NCI-H774 (cell line): ENCODE data around the gene MRPL32.

Experiments used
- DNase-seq: peaks from one replicate; lab custom pipeline; 2025; lab: John Stamatoyannopoulos, UW

Gene MRPL32

DNA sequence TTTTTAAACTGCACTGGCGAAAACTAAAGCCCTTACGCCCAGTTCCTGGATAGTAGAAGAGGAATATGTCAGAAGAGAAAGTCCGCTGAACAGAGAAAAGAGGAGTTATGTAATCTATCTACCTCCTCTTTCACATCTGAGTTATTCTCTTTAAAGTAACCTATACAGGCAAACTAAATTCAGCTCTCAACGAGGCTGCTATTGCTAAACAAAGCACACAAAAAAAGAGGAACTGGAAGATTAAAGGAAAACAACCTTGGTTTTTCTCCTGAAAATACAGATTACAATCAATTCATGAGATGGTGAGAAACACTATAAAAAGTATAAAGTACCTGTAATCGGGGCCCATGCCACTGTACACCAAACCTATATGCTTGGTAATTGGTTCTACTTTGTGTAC is 6.0 kb upstream of the MRPL32 start:
- no peak for DNase-seq

DNA sequence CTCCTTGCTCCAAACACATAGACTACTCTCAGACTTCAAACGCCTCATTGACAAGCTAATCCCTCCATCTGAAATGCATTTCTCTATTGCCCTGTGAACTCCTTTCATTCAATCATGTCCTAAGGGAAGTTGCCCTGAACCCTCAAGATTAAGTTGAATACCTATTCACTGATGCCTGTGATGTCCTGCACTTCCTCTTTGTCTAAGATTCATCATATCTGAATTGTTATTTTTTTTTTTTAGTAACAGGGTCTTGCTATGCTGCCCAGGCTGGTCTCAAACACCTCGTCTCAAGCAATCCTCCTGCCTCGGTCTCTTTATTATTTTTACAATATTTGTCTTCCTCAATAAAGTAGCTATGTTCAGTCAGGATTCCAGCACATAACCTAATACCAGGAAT is 3.4 kb upstream of the MRPL32 start:
- no peak for DNase-seq

DNA sequence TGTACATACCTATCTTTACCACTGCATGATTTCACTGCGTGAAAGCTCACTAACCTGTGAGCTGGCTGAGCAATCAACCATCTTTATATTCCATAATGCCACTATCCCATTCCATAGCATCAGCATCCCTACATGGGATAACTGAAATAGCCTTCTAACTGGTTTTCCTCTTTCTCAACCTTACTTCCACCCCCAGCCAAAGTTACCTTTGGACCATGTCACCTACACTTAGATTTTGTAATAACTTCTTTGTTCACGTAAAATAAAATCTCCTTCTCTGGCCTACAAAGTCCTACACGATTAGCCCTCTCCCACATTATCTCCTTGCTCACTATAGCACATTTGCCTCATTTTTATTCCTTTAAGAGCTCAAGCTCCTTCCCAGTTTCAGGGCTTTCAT is 2.7 kb upstream of the MRPL32 start:
- DNase-seq: no peak

DNA sequence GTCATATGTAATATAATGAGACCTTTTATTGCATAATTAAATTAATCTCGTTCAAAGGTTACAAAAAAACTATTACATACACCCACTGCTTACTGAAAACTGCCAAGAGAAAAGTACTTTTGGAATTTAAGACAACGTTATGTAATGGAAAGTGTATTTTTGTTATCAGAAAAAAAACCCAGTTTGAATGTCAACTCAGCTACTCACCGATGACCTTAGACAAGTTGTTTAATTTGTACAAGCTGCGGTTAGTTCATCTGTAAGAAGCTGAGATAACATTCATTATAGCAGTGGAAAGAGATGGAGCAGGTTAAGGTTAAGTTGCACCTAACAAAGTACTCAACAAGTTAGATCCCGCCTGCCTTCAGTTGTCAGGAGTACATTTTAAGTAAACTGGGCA is 1.3 kb upstream of the MRPL32 start:
- no peak for DNase-seq

DNA sequence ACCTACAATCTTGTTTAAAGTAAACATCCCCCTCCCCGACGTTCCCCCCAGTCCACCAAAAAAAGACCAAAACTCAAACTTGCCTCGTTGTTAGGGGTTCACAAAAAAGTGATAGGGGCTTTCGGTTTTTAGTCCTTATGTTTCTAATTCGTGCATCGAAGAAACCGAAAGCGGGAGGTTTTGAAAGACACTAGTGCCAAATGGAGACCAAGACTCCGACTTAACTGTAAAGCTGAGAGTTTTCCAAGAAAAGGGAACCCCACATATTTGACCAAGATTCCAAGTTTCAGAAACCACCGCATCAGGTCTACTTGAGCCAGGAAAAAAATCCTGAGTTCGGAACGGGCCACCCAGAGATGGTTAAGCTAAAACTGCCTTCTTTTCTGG is 736 bp upstream of the MRPL32 start:
- DNase-seq: no peak

DNA sequence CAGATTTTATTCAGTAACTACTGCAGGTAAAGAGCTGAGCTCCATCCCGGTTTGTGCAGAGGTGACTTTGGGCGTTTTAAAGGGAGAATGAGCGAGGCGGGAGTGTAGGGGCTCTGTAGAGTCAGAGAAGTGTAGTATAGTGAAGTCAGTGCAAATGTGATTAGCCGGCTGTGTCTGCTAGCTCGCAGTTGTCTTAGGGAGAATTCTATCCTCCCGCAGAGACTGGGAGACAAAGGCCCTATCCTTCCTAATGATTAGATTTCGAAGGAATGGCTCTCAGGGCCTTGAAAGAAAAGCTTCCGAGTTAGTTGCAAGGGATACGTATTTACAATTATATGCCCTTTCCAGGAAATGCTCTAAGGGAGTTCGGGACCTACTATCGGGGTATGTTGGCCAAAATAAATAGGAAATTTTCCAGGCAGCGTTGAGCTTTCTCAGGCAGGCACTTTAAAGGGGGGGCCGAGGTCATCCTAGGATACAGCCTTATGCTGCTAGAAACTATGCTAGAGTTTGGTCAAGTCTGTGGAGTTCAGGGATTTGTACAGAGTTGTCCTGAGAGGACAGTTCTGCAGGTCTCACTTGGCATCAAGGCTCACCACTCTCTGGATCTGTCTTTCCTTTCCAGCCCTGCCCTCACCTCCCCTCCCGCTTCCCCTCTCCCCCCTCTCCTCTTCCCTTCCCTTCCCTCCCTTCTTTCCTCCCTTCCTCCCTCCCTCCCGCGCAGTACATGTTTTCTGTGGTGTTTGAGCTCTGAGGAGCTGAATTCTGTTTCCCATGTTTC is 825 bp downstream of the MRPL32 start:
- no peak for DNase-seq

DNA sequence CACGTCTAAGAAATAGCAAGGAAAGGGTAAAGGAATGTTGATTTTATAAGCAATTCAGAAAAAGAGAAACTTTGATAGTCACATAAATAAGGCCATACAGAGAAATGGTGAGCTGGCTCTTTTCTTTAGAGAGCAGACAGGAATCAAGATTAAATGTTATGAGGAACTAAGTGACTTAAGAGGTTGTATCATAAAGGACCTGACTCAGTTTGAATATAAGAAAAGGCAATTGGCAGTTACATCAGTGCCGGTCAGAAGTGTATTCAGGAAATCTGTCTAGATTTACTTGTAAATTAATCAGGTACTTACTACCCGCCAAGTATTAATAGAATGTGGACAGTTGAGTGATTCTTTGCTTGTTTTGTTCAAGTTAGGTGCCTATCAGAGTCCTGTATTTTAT is 2.1 kb downstream of the MRPL32 start:
- DNase-seq: no peak

- DNase-seq: no peak
Observed at GRCh38 chr7:42935861-42936260, 3.7 kb downstream of the MRPL32 start.

DNA sequence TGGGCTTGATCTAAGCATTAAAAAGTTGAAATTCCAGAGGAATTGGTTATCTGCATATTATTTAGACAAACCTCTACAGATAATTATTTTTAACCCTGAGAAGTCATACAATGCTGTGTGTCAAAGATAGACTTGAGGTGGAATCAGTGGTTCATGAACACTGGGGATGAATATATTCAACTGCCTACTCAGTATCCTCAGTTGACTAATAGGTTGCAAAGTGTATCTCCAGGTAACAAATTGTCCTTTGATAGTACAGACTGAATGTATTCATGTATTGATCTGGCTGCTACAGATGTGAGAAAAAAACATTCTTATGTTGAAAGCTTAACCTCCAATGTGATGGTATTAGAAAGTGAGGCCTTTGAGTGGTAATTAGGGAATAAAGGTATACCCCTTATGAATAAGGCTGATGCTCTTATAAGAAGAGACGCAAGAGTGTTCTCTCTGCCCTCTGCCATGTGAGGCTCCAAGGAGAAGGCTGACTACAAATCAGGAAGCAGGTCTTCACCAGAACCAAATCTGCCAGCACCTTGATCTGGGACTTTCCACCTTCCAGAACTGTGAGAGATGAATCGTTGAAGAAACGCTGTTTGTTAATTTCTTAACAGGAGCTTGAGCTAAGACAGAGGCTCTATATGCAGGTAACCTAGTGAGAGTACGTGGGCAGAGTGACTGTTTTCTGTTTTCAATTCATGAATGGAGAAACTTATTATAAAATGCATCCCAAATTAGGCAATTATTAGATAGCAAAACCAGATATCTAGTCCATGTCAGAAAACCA is 7.5 kb downstream of the MRPL32 start:
- no peak for DNase-seq

DNA sequence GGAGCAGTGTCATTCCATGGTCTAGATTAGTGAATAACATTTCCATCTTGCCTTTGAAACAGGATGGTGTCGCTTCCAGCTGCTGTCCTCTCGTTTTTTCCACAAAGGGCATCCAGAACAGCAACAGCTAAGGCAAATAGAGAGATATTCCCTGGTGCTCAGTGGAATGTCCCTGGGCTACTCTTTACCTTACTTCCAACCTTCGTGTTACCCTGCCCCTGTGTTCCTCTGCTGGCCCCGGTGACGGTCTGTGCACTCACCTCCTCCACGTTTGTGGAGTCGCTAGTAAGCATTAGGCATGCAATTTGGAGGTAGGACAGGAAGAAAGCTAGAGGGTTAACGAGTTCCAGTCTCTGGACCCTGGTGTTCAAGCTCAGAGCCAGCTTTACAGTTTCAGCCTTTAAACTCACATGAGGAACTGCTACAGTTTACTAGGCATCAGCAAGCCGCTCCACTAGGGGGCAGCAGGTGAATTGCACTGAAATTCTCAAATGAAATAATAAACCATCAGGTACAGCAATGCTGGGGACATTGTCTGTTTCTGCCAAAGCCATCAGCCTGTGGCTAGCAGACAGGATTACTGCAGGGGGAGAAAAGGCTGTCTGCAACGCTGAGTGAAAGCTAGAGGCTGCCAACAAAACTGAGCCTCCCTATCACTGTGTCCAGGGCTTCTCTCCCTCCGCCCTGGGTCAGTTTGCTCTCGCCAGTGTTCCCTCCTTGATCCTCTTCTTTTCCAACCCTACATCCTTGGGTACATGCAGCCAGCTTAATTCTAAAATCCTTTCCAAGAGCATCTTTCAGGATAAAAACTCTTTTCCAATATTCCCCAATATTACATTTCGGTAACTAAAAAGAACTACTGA is 9.0 kb downstream of the MRPL32 start:
- DNase-seq: peak; percentile 63

DNA sequence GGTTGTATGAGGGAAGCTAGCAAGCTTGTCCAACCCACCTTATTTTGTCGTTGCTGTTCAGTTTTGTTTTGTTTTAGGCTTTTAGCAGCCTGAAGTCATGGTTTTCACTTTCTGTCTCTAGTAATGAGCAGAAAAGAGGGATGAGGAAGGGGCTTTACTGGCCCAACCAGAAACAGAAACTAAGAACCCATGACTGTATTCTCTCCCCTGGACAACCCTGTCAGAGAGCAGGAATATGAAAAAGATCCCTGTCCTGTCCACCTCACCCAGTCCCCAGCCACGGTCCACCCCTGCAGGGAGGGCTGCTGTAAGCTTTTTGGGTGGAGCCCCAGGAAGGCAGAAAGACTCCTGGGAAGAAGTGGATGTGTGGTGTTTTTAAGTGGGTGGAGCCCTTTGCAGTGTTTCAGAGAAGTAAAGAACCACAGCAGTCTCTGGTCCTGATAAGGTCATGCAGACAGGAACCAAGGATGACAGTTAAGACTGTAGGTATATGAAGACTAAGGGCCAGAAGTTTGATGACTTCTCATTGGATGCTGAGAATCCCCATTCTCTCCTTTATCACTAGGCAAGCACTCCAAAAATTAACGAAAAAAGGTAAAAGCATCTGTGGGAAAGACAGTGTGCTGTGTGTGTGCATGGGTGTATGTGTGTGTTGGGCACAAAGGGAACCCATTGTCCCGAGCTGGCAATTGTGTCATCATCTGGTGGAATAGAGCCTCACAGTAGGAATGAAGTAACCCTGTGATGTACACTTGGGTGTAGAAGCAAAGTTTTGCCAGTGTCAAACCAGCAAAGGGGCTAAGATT is 13.8 kb downstream of the MRPL32 start:
- DNase-seq: no peak

- no peak for DNase-seq
Observed at GRCh38 chr7:42946627-42946950, 14.4 kb downstream of the MRPL32 start.

DNA sequence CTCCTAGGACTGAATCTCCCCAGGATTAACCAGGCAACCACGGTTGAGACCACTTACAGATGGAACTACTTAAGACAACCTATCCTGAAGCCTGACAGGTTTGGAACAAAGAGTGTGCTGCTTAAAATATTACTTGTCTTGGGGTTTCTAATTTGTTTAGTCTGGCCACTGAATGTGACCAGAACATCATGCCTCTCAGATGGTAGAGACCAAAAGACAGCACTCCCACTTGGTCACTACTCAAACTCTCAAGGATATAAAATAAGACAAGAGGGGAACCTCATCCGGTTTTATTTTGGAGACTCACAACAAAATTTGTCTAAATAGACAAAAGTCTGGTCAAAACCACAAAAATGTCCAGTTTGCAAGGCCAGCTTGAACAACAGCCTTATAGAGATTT is 15.3 kb downstream of the MRPL32 start:
- DNase-seq: no peak

- no peak for DNase-seq
Observed at GRCh38 chr7:42950417-42950816, 18.2 kb downstream of the MRPL32 start.

GRCh38 chr7:42952328-42952727 is 20.2 kb downstream of the MRPL32 start:
- no peak for DNase-seq

- DNase-seq: no peak
Observed at GRCh38 chr7:42953994-42954393, 21.8 kb downstream of the MRPL32 start.

GRCh38 chr7:42956062-42956461 is 23.9 kb downstream of the MRPL32 start:
- no peak for DNase-seq

DNA sequence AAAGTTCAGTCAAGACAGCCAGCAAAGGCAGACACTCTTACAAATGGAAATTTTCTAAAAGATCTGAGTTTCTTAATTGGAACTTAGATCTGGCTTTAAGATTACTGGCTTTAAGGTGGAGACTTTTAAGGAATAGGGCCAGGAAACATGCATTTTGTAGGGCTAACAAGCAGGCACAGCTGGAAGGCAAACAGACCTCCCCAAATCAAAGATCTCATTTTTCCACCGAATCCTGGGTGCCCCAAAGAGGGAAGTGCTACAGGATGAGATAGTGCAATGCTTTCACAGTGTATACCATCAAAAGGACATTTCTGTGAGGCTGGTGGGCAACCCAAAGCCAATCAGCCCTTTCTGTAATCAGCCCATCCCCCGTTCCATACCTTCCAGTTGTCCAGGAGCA is 27.4 kb downstream of the MRPL32 start:
- no peak for DNase-seq

- no peak for DNase-seq
Observed at GRCh38 chr7:42960762-42961161, 28.6 kb downstream of the MRPL32 start.

DNA sequence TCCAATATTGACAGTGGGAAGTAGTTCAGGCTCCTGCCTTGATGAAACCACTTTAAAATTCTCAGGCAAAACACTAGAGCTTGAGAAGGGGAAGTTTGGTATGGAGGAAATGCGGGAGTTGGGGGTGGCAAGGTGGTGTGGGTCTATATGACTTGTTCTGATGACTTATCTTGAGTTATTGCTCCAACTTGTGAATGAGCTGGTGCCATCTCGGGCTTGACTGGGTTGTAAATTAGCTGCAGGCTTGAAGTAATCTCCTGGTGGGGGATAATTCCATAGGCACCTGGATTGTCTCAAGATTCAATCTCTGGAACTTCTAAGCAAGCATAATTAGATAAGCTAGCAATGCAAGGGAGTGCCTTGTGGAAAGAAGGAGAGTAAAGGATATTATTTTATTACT is 29.0 kb downstream of the MRPL32 start:
- no peak for DNase-seq

DNA sequence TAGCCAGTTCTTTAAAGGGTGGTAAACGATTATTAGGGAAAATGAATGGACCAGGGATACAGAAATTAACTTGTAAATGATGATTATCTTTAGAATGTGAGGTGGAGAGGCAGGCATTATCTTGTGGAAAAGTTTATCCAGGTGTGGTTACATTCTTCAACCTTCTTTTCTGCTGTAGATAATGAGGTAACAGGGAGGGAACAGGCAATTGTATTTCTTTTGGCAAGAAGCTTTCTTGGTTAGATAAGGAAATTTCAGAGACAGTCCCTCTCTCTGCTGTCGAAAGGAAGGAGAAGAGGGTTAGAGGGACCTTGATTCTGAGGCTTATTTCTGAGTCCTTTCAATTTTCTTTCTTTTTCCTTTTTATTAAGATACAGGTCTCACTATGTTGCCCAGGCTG is 32.1 kb downstream of the MRPL32 start:
- DNase-seq: no peak
